ENCODE data around the gene DHFR. TPM values are rescaled to one million over a fixed set of nuclear protein-coding genes. Genes with fewer than 3 reads are reported as not detected.
A peak's percentile ranks its signal among the peaks of the same experiment; 100 is the strongest.

DHFR gene
- total and polyA plus RNA-seq, 2 of the 8 experiments (the other 6 are each of a cell fraction or from before 2014, with no cell fraction given), result 46.4 to 88.9 TPM

DNA sequence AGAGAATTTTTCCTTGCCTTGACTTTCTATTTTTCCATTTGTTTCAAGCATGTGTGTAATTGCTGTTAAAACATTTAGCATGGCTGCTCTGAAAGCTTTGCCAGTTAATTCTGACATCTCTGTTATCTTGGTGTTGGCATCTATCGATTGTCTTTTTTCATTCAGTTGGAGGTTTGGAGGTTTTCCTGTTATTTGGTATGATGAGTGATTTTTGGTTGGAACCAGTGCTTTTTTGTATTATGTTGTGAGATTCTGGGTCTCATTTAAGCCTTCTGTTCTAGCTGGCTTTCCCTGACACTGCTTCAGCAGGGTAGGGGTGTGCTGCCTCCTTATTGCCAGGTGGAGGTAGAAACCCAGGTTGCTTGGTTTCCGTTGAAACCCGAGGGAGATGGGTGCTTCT, 40.9 kb upstream of the DHFR start:
- no peak for DNase-seq (ENCODE audit: low read depth in 1 of 2, low spot score in 2 of 2)
- H2AFZ ChIP-seq (ENCODE audit: low read length), result no peak overlapping the region
- H3K4me2 ChIP-seq (ENCODE audit: insufficient read depth in 1 of 2, low read depth in 2 of 2, low read length in 2 of 2), result no peak overlapping the region
- H2AK5ac ChIP-seq (ENCODE audit: low read depth, low read length), result no peak overlapping the region
- no peak overlapping the region for H3K18ac ChIP-seq (ENCODE audit: extremely low read depth, low read length)
- H3K79me1 ChIP-seq (ENCODE audit: low read depth, low read length), result no peaks in the 10 kb centered on the region
- CTCF ChIA-PET (ENCODE audit: partially characterized antibody), result interaction anchor here (1.0 to 1.4 kb wide), 2 partner anchors 412 to 472 kb away, joined by 3 to 8 read pairs; no protein-coding TSS in a partner anchor
- no peaks in the 10 kb centered on the region for H3K4me1 ChIP-seq (replicated peaks in 1 of 4; ENCODE audit: control insufficient read depth in 3 of 4, insufficient read depth in 4 of 4, low read length in 3 of 4)
- no peak overlapping the region for H4K5ac ChIP-seq (ENCODE audit: insufficient read length, low read depth, low read length)
- H4K91ac ChIP-seq (replicated peaks; ENCODE audit: insufficient read length, low read length), result no peak overlapping the region
- no peak overlapping the region for H3K4ac ChIP-seq (replicated peaks; ENCODE audit: insufficient read length, low read depth, low read length)
- H3K27me3 ChIP-seq (replicated peaks in 1 of 4; ENCODE audit: control insufficient read depth in 3 of 4, extremely low read depth in 1 of 4, insufficient read depth in 3 of 4, low read length in 3 of 4), result no peaks in the 10 kb centered on the region
- H4K8ac ChIP-seq (ENCODE audit: extremely low read depth, insufficient read depth, low read length), result no peak overlapping the region
- H3K23me2 ChIP-seq (ENCODE audit: low read depth, low read length), result no peaks in the 10 kb centered on the region
- H3K79me2 ChIP-seq (ENCODE audit: control insufficient read depth in 1 of 2, insufficient read depth in 2 of 2, low read length in 2 of 2), result no peaks in the 10 kb centered on the region
- no peak overlapping the region for H3K56ac ChIP-seq (replicated peaks; ENCODE audit: insufficient read length, low read depth, low read length)
- WGBS, 2 experiments (ENCODE audit: extremely low coverage in 1 of 2, insufficient coverage in 1 of 2, insufficient read length in 1 of 2, insufficient replicate concordance in 2 of 2, low coverage in 1 of 2, low lambda C conversion rate in 2 of 2, missing lambda C conversion rate in 1 of 2), result 93% methylated on average over 3 of the region's 3 CpGs; no CpG with 5 or more reads in 1 of the 2 experiments
- POLR2A ChIA-PET (ENCODE audit: partially characterized antibody), result no interaction called here
- no peaks in the 10 kb centered on the region for H3K9me3 ChIP-seq (ENCODE audit: insufficient read depth in 2 of 2, low read depth in 1 of 2, low read length in 1 of 2)
- no peaks in the 10 kb centered on the region for H3K36me3 ChIP-seq (ENCODE audit: control insufficient read depth in 2 of 4, insufficient read depth in 4 of 4, low read length in 3 of 4)
- H3K14ac ChIP-seq (ENCODE audit: insufficient read length), result no peak overlapping the region
- H3K23ac ChIP-seq (ENCODE audit: insufficient read length), result no peak overlapping the region
- peak; percentile 7 for FAIRE-seq
- H4K20me1 ChIP-seq (replicated peaks in 1 of 2; ENCODE audit: control insufficient read depth in 1 of 2, insufficient read depth in 2 of 2, low read length in 2 of 2), result peaks cover 0 to 2% of the 10 kb centered on the region in 2 experiments
- no peak overlapping the region for H2BK20ac ChIP-seq (ENCODE audit: low read length)
- no peak overlapping the region for H2BK15ac ChIP-seq (ENCODE audit: low read length)
- no peak overlapping the region for H2BK5ac ChIP-seq (ENCODE audit: low read depth, low read length)
- H3K27ac ChIP-seq (ENCODE audit: low read depth, low read length), result no peak overlapping the region
- no peak overlapping the region for H2BK12ac ChIP-seq (ENCODE audit: low read depth, low read length)
- H3K9ac ChIP-seq (replicated peaks in 1 of 4; ENCODE audit: extremely low read depth in 1 of 4, low read depth in 3 of 4, low read length in 3 of 4), result no peak overlapping the region
- no peak overlapping the region for H2BK120ac ChIP-seq (replicated peaks; ENCODE audit: low read depth, low read length)
- H3K4me3 ChIP-seq (ENCODE audit: extremely low read depth in 1 of 4, insufficient read depth in 2 of 4, low read depth in 3 of 4, low read length in 4 of 4), result no peak overlapping the region
- TF ChIP-seq SAP30 (IDR thresholded peaks at IDR 0.05; ENCODE audit: insufficient read depth, insufficient replicate concordance, low read length) (no peak), EGR1 (IDR thresholded peaks at IDR 0.05; ENCODE audit: borderline replicate concordance, low read depth, low read length) (no peak), CTBP2 (IDR thresholded peaks at IDR 0.05; ENCODE audit: borderline replicate concordance, insufficient read depth, insufficient read length, low read length) (no peak)
